Testis (tissue), 5 donors: ENCODE data around the gene ANKRD36B. TPM values are rescaled to one million over a fixed set of nuclear protein-coding genes. Genes with fewer than 3 reads are reported as not detected.
"Not testable (repeated sequence)": the region's sequence is repeated elsewhere in the genome, so short reads cannot be mapped to it uniquely, and the experiment has no call there.

Source experiments
- DNase-seq: peaks from one replicate; pipeline ENCODE4 v3.0.0-alpha.2; 2019
- H3K27ac ChIP-seq, 2 donors: fragments of 200-600 bp; sonication (generic); one replicate each; pipeline ENCODE4 v1.5.1; 2019
- H3K27me3 ChIP-seq: fragments of 200-600 bp; sonication (generic); one replicate; pipeline ENCODE4 v1.5.1; 2019
- H3K36me3 ChIP-seq: fragments of 200-600 bp; sonication (generic); one replicate; pipeline ENCODE4 v1.5.1; 2017; ENCODE audit warnings: low read depth; ENCODE audit errors: missing control alignments
- H3K4me1 ChIP-seq: fragments of 200-600 bp; sonication (generic); one replicate; pipeline ENCODE4 v1.5.1; 2019
- H3K4me3 ChIP-seq, 2 donors: fragments of 200-600 bp; sonication (generic); one replicate each; pipeline ENCODE4 v1.5.1; 2017 to 2019
- H3K9me3 ChIP-seq: fragments of 200-600 bp; sonication (generic); one replicate; pipeline ENCODE4 v1.5.1; 2017
- POLR2A ChIP-seq: fragments of 450-650 bp; IDR thresholded peaks from one replicate; pipeline ENCODE4 v1.6.1; 2017; ENCODE audit warnings: antibody characterized with exemption, mild to moderate bottlenecking, moderate library complexity
- WGBS, 2 donors: methylation state at CpG; one replicate each; pipeline ENCODE4 v1.1.5; 2018; 5-methylcytosine and 5-hydroxymethylcytosine counted together
- intact Hi-C: fragments of 100-400 bp; cut with DNase I; formaldehyde crosslinking; loops from one replicate; pipeline ENCODE4 v1.15.1; 2023; ENCODE audit warnings: low total_unique reads
- long read RNA-seq, 2 donors: transcript quantifications; one replicate each; lab custom pipeline, GENCODE V29; 2026
- polyA plus RNA-seq: library from polyadenylated mRNA; stranded (reverse); fragments of 350-450 nt; fragmentation: Illumina TruSeq; extraction: RNeasy Lipid Tissue Mini Kit (QIAGEN cat#74804); gene quantifications from one replicate; pipeline ENCODE4 v1.2.3, GENCODE V29; 2014; ENCODE audit warnings: low read depth, low replicate concordance; ENCODE audit not compliant: insufficient read depth
- total RNA-seq, 2 donors: library from RNA; depleted of rRNA; stranded (reverse); fragments of >200 nt; gene quantifications; one replicate each; pipeline ENCODE4 v1.2.3, GENCODE V29; 2016
- TF ChIP-seq, protein P1 (sequence below), 3 experiments: fragments of 450-650 bp in 2 of 3; fragments of 200-600 bp in 1 of 3; sonication (generic) in 1 of 3; IDR thresholded peaks; one replicate each; pipeline ENCODE4 v1.5.1; 2016 to 2019; ENCODE audit warnings: antibody characterized with exemption in 3 of 3, mild to moderate bottlenecking in 2 of 3, moderate library complexity in 1 of 3

Gene ANKRD36B
- total RNA-seq (100 to 1,000 TPM; 114 to 245 TPM), polyA plus RNA-seq (14.5 TPM)
- long read RNA-seq, donor 1: 0 reads
- long read RNA-seq, donor 2: 0 reads

DNA sequence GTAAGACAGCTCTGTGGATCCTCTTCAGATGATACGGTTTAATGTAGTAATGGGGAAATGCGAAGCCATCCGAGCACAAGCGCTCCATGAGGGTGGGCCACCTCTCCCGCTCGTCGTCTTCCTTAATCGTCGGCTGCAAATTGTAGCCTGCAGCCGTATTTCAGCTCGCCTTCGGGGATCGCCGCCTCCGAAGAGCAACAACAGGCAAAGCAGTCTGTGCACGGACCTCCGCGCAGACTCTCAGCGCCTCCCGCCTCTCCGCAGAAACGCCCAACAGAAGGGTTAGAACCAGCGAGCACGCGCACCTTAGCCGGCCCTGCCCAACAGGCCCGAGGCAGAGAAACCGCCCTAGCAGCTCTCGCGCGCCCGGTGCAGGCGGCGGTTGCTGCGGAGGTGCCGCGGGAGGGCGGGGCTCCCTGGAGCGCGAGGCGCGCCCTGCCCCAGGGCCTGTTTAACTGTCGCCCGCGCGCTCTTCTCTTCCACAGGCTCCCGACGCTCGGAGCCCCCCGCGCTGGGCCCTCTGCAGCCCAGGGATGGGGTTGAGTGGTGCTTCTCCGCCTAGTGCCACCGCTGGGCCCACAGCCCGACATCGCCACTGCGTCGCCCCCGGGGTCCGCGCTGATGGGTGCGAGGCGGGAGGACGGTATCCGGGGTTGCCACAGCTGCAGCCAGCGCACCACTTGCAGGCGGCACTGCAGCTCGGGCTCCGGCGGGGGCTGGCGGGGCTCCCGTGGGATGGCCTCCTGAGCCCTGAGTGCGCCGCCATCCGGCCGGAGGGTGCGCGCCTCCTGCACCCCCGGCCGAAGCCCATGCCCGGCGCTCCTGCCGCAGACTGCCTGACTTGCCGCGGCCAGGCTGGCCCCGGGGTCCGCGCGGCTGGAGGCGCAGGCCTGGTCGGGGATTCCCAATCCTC, at the start of gene ANKRD36B:
Gene ANKRD36B, minus strand, starts transcription at position 280 of the 913 bp plus-strand sequence. Its CDS starts 192 bp downstream, at position 88.
- H3K9me3 ChIP-seq, intact Hi-C loops, H3K36me3 ChIP-seq, H3K27me3 ChIP-seq, H3K4me1 ChIP-seq: not testable (repeated sequence)
- peak; percentile 76 for DNase-seq
- 0% methylated on average over 12 to 21 of the region's 90 CpGs for WGBS, 2 donors
- Histone ChIP-seq H3K4me3 (peak within 1 kb of the TSS; percentile 64 to 67), H3K27ac (peak within 1 kb of the TSS; percentile 88 to 91)

GRCh38 chr2:97626049-97626430, 36.4 kb upstream of the ANKRD36B start:
- 74 to 77% methylated on average over 8 of the region's 8 CpGs for WGBS, 2 donors

GRCh38 chr2:97625354-97626048, 35.8 kb upstream of the ANKRD36B start:
- DNase-seq, intact Hi-C loops, H3K4me3 ChIP-seq, H3K27me3 ChIP-seq, H3K36me3 ChIP-seq, H3K4me1 ChIP-seq, H3K9me3 ChIP-seq, H3K27ac ChIP-seq: not testable (repeated sequence)
- 67 to 83% methylated on average over 1 of the region's 8 CpGs for WGBS, 2 donors

More at GRCh38 chr2:97626049-97626430, 36.4 kb upstream of the ANKRD36B start:
- H3K4me3 ChIP-seq, H3K27me3 ChIP-seq, H3K4me1 ChIP-seq, H3K36me3 ChIP-seq, DNase-seq, intact Hi-C loops, H3K9me3 ChIP-seq, H3K27ac ChIP-seq: not testable (repeated sequence)

DNA sequence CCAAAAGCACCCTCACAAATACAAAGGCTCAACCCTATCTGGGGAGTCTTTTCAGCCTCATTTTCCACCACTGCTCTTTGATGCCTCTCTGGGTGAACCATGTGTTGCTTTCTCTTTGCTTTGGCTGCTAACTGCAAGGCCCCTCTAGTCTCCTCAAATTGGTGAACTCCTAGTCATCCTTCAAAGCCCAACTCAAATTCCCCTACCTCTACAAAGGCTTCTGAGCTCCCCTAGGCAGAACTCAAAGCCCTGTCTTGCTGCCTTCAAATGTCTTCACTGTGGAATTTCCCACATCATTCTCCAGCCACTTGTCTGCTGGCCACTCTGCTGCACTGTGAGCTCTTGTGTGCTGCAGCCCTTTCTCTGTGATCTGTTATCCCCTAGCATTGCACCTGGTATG, 33.3 kb upstream of the ANKRD36B start:
- H3K4me3 ChIP-seq, H3K4me1 ChIP-seq, DNase-seq, H3K36me3 ChIP-seq, H3K27ac ChIP-seq, H3K9me3 ChIP-seq, H3K27me3 ChIP-seq, intact Hi-C loops: not testable (repeated sequence)

- WGBS, 2 donors: 95% methylated on average over 1 of the region's 1 CpG; no CpG with 5 or more reads in 1 of the 2 donors
- H3K4me1 ChIP-seq, H3K27ac ChIP-seq, intact Hi-C loops, H3K36me3 ChIP-seq, H3K9me3 ChIP-seq, H3K27me3 ChIP-seq, DNase-seq, H3K4me3 ChIP-seq: not testable (repeated sequence)
Observed at GRCh38 chr2:97620492-97620891, 30.8 kb upstream of the ANKRD36B start.

GRCh38 chr2:97618939-97619827, 29.5 kb upstream of the ANKRD36B start:
- DNase-seq, H3K27me3 ChIP-seq, H3K4me1 ChIP-seq, intact Hi-C loops, H3K27ac ChIP-seq, H3K9me3 ChIP-seq, H3K4me3 ChIP-seq, H3K36me3 ChIP-seq: not testable (repeated sequence)
- WGBS, 2 donors: no CpG with 5 or more reads among the region's 14 CpGs

DNA sequence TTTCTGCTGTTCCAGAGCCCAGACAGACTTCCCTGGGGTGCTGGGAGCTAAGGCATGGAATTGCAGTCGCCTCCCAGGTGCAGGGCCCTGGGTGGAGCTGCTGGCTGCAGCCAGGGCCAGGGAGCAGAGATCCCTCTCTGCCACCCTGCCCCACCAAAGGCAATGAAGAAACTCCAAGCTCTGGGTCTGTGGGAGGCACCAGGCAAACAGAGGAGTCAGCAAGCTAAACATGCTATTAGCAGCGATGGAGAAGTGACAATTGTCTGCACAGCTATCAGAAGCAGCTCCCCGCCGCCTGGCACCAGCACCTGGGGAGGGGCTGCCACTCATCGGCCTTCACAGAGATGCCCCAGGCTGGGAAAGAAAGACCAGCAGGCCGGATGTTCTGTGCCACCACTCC, 28.2 kb upstream of the ANKRD36B start:
- no peaks in the 10 kb centered on the region for H3K27me3 ChIP-seq
- H3K9me3 ChIP-seq: no peaks in the 10 kb centered on the region
- no peak for DNase-seq
- H3K4me1 ChIP-seq: no peaks in the 10 kb centered on the region
- TF ChIP-seq, protein P1, sequence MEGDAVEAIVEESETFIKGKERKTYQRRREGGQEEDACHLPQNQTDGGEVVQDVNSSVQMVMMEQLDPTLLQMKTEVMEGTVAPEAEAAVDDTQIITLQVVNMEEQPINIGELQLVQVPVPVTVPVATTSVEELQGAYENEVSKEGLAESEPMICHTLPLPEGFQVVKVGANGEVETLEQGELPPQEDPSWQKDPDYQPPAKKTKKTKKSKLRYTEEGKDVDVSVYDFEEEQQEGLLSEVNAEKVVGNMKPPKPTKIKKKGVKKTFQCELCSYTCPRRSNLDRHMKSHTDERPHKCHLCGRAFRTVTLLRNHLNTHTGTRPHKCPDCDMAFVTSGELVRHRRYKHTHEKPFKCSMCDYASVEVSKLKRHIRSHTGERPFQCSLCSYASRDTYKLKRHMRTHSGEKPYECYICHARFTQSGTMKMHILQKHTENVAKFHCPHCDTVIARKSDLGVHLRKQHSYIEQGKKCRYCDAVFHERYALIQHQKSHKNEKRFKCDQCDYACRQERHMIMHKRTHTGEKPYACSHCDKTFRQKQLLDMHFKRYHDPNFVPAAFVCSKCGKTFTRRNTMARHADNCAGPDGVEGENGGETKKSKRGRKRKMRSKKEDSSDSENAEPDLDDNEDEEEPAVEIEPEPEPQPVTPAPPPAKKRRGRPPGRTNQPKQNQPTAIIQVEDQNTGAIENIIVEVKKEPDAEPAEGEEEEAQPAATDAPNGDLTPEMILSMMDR (IDR thresholded peaks at IDR 0.05): no peak
- no peak for TF ChIP-seq POLR2A
- H3K36me3 ChIP-seq: no peaks in the 10 kb centered on the region
- H3K27ac ChIP-seq: no peak overlapping the region
- WGBS, 2 donors: 100% methylated on average over 1 of the region's 6 CpGs; no CpG with 5 or more reads in 1 of the 2 donors
- intact Hi-C loops: no loop called here
- H3K4me3 ChIP-seq: no peak overlapping the region

DNA sequence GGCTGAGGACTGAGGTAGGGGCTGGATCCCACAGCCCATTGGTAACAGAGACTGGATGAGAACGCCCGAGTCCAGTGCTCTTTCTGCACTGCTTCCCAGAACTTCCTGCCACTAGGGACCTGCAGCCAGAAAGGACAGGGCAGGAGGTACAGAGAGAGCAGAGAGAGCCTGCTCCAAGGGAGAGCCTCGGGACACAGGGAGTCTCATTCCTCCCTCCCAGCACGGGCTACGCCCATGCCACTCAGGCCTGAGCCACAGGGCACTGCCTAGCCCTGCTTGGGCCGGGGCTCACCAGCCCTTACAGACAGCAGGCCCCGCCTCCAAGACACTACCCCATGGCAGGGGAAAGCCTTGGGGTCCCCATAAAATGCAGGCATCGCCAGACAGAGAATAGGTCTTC, 26.1 kb upstream of the ANKRD36B start:
- DNase-seq, H3K36me3 ChIP-seq, H3K4me1 ChIP-seq, H3K27me3 ChIP-seq, intact Hi-C loops, H3K4me3 ChIP-seq, H3K9me3 ChIP-seq, H3K27ac ChIP-seq: not testable (repeated sequence)
- 20% methylated on average over 1 of the region's 8 CpGs; no CpG with 5 or more reads in 1 of the 2 donors for WGBS, 2 donors

GRCh38 chr2:97611895-97612294, 22.2 kb upstream of the ANKRD36B start:
- H3K27me3 ChIP-seq, DNase-seq, H3K36me3 ChIP-seq, H3K4me3 ChIP-seq, H3K4me1 ChIP-seq, H3K9me3 ChIP-seq, intact Hi-C loops, H3K27ac ChIP-seq: not testable (repeated sequence)
- WGBS, 2 donors: no CpG with 5 or more reads among the region's 7 CpGs

- H3K27me3 ChIP-seq, H3K36me3 ChIP-seq, H3K9me3 ChIP-seq, H3K27ac ChIP-seq, intact Hi-C loops, DNase-seq, H3K4me1 ChIP-seq, H3K4me3 ChIP-seq: not testable (repeated sequence)
- 79 to 89% methylated on average over 2 to 3 of the region's 4 CpGs for WGBS, 2 donors
Observed at GRCh38 chr2:97608745-97609144, 19.1 kb upstream of the ANKRD36B start.
